SU-DHL-6 (cell line): ENCODE measurements around the gene RIC8A.

ENCODE experiments used
- H2AFZ ChIP-seq: fragments of 200-600 bp; sonication (generic); 2 replicates; pipeline ENCODE4 v1.6.1; 2014; ENCODE audit warnings: low read depth, mild to moderate bottlenecking, moderate library complexity, mixed read lengths, antibody characterized with exemption, low read length; ENCODE audit not compliant: severe bottlenecking
- H3F3A ChIP-seq: fragments of 200-600 bp; shearing (Covaris generic); 2 replicates; pipeline ENCODE4 v1.6.0; 2016; ENCODE audit warnings: antibody characterized with exemption, mild to moderate bottlenecking; ENCODE audit not compliant: insufficient read depth
- H3K27ac ChIP-seq: fragments of 200-600 bp; sonication (generic); 2 replicates; pipeline ENCODE4 v1.5.1; 2016; ENCODE audit warnings: low read depth, mild to moderate bottlenecking, low read length, moderate library complexity, mixed read lengths
- H3K27me3 ChIP-seq: fragments of 200-600 bp; sonication (generic), shearing (Covaris generic); 2 replicates; pipeline ENCODE4 v1.6.0; 2014; ENCODE audit warnings: mild to moderate bottlenecking, low read length
- H3K36me3 ChIP-seq: fragments of 200-600 bp; sonication (generic); 2 replicates; pipeline ENCODE4 v1.6.1; 2014; ENCODE audit warnings: mild to moderate bottlenecking, low read length, mixed read lengths
- H3K4me2 ChIP-seq: fragments of 300-600, 200-600 bp; shearing (Covaris generic), sonication (generic); 2 replicates; pipeline ENCODE4 v1.6.0; 2014; ENCODE audit warnings: low read length, low read depth, mild to moderate bottlenecking; ENCODE audit not compliant: poor library complexity, severe bottlenecking
- H3K4me3 ChIP-seq: fragments of 200-600 bp; sonication (generic); 2 replicates; pipeline ENCODE4 v1.5.1; 2014; ENCODE audit warnings: antibody characterized with exemption, low read length, mild to moderate bottlenecking, mixed read lengths; ENCODE audit not compliant: insufficient read depth, poor library complexity, severe bottlenecking
- H3K79me2 ChIP-seq: fragments of 200-600 bp; sonication (generic); 2 replicates; pipeline ENCODE4 v1.6.1; 2014; ENCODE audit warnings: mild to moderate bottlenecking, low read length, moderate library complexity; ENCODE audit not compliant: insufficient read depth
- H3K9ac ChIP-seq: fragments of 200-600 bp; sonication (generic); 2 replicates; pipeline ENCODE4 v1.7.0; 2014; ENCODE audit warnings: mild to moderate bottlenecking, low read length
- H3K9me2 ChIP-seq: fragments of 200-600 bp; sonication (generic); replicated peaks from 2 replicates; pipeline ENCODE4 v1.6.1; 2014; ENCODE audit warnings: low read length; ENCODE audit not compliant: insufficient read depth
- H3K9me3 ChIP-seq: fragments of 200-600 bp; sonication (generic); 2 replicates; pipeline ENCODE4 v1.6.1; 2014; ENCODE audit warnings: low read length, mixed read lengths; ENCODE audit not compliant: insufficient read depth
- H4K20me1 ChIP-seq: fragments of 200-600 bp; sonication (generic); 2 replicates; pipeline ENCODE4 v1.6.1; 2014; ENCODE audit warnings: low read depth, mild to moderate bottlenecking, antibody characterized with exemption, low read length, moderate library complexity, mixed read lengths
- CTCF ChIP-seq: fragments of 200-600 bp; sonication (generic); IDR thresholded peaks from one replicate; pipeline ENCODE4 v1.5.1; 2017; ENCODE audit warnings: antibody characterized with exemption, mild to moderate bottlenecking, low read length, moderate library complexity; ENCODE audit not compliant: insufficient read depth, poor library complexity, severe bottlenecking
- EZH2phosphoT487 ChIP-seq: fragments of 200-600 bp; sonication (generic), shearing (Covaris generic); conservative IDR thresholded peaks from 2 replicates; pipeline ENCODE4 v1.6.1; 2018; ENCODE audit warnings: mild to moderate bottlenecking, antibody characterized with exemption, low read length, moderate library complexity, mixed read lengths

RIC8A gene

DNA sequence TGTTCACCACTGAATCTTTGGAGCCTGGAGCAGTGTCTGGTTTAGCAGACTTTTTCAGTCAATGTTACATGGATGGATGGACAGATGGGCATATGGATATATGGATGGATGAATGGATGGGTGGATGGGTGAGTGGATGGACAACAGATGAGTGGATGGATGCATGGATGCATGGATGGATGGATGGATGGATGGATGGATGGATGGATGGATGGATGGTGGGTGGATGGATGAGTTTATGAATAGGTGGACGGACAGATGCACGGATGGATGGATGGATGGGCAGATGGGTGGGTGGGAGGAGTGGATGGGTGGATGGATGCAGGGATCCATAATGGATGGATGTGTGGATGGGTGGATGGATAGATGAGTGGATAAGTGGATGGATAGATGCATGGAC, 48.3 kb downstream of the RIC8A start:
- no peak overlapping the region for H2AFZ ChIP-seq
- H4K20me1 ChIP-seq = no peaks in the 10 kb centered on the region
- no peaks in the 10 kb centered on the region for H3K9me3 ChIP-seq
- peaks cover 6% of the 10 kb centered on the region; the same call in 1 of the 2 replicates for H3F3A ChIP-seq
- peaks cover 6% of the 10 kb centered on the region; the same call in 1 of the 2 replicates for H3K36me3 ChIP-seq
- H3K9me2 ChIP-seq = no peaks in the 10 kb centered on the region
- TF ChIP-seq EZH2phosphoT487 (no peak), CTCF (no peak)
- no peak overlapping the region for H3K9ac ChIP-seq
- no peaks in the 10 kb centered on the region for H3K79me2 ChIP-seq
- no peak overlapping the region for H3K4me3 ChIP-seq
- no peak overlapping the region for H3K4me2 ChIP-seq
- H3K27me3 ChIP-seq = no peaks in the 10 kb centered on the region
- no peak overlapping the region for H3K27ac ChIP-seq

DNA sequence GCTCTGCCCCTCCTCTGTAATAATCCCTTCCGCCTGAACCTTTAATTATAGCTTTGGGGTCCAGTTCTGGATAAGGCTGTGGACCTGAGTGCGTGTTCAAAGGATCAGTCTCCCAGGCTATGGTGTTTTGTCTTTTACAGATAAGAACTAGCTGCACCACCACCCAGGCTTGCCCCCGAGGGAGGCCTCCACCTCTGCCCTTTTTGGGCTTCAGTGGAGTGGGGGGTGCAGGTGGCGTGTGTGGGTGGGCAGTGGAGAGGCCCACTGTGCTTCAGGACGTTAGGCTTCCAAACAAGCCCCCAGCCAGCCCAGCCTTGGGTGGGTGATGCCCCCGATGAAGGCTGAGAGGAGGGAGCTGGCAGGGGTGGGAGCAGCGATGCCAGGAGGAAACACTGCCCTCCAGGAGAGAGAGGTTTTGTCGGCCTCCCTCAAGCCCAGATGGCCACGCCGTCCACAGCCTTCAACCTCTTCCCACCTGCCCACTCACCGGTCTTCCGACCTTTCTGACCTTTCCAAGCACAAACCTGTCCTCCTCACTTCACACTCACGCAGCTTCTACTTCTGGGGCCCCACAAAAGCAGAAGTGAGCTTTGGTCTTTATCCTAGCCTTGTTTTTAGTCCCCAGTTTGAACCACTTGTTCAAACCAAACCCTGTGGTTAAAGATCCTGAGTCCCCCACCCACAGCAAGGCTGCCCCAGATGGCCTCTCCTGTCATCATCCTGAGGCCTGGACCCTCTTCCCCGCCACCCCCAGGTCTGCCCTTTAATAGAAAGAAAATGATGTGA, 49.6 kb downstream of the RIC8A start:
- Histone ChIP-seq H3K9me2 (no peaks in the 10 kb centered on the region), H3K9me3 (no peaks in the 10 kb centered on the region), H4K20me1 (no peaks in the 10 kb centered on the region), H2AFZ (no peak overlapping the region), H3K36me3 (0 out of 2 replicates have a peak, but pooled peaks cover 2% of the 10 kb centered on the region), H3F3A (peaks cover 6% of the 10 kb centered on the region; the same call in 1 of the 2 replicates), H3K4me2 (no peak overlapping the region), H3K79me2 (no peaks in the 10 kb centered on the region), H3K27ac (no peak overlapping the region), H3K4me3 (no peak overlapping the region), H3K9ac (no peak overlapping the region), H3K27me3 (no peaks in the 10 kb centered on the region)
- no peak for TF ChIP-seq EZH2phosphoT487
- no peak for TF ChIP-seq CTCF

GRCh38 chr11:257766-258493, 50.4 kb downstream of the RIC8A start:
- Histone ChIP-seq H4K20me1 (no peaks in the 10 kb centered on the region), H3K9me3 (no peaks in the 10 kb centered on the region), H3K9me2 (no peaks in the 10 kb centered on the region), H3K4me2 (no peak overlapping the region), H3K79me2 (no peaks in the 10 kb centered on the region), H3K27me3 (no peaks in the 10 kb centered on the region), H3F3A (peaks cover 6% of the 10 kb centered on the region; the same call in 1 of the 2 replicates), H3K36me3 (no peaks in the 10 kb centered on the region), H3K4me3 (no peak overlapping the region), H3K27ac (no peak overlapping the region), H3K9ac (no peak overlapping the region), H2AFZ (no peak overlapping the region)
- TF ChIP-seq EZH2phosphoT487 (no peak), CTCF (no peak)
